T-cell (primary cell): ENCODE measurements around the gene NPIPB6. TPM values are rescaled to one million over a fixed set of nuclear protein-coding genes. Genes with fewer than 3 reads are reported as not detected.

Experiments used
- ATAC-seq, 4 experiments: fragments of 200-7000 bp in 3 of 4; fragments of 150-1000 bp in 1 of 4; cut with Tn5 transposase; replicated peaks in 1 of 4; 1 replicate in 3 of 4; 2 replicates in 1 of 4; pipeline ENCODE4 v1.10.0; 2021; ENCODE audit warnings: moderate library complexity in 3 of 4, mild to moderate bottlenecking in 2 of 4, moderate number of reproducible peaks in 1 of 4
- CTCF ChIA-PET, 2 donors: fragments of 300-600 bp; sonication (Branson Sonifier 250); formaldehyde crosslinking; loops; one replicate each; lab custom pipeline; 2022; ENCODE audit warnings: antibody characterized with exemption in 2 of 2; lab: Charles Lee
- POLR2A ChIA-PET, 2 donors: fragments of 300-600 bp; sonication (Branson Sonifier 250); formaldehyde crosslinking; loops; one replicate each; lab custom pipeline; 2022; ENCODE audit warnings: antibody characterized with exemption in 2 of 2; lab: Charles Lee
- DNase-seq, 35 experiments: peaks; one replicate each; pipeline versions ENCODE4 v3.0.0 to v3.0.0-alpha.2; 2013 to 2023
- H3K27ac ChIP-seq: one replicate; pipeline ENCODE4 v1.5.1; 2013; ENCODE audit warnings: low read length
- H3K27me3 ChIP-seq, 2 experiments: replicated peaks in 1 of 2; 1 replicate in 1 of 2; 2 replicates in 1 of 2; pipeline versions ENCODE4 v1.6.1 to v1.7.0; 2013; ENCODE audit warnings: low read length in 1 of 2, mixed read lengths in 1 of 2; ENCODE audit not compliant: control insufficient read depth in 2 of 2, insufficient read depth in 2 of 2; ENCODE audit errors: extremely low read depth in 1 of 2
- H3K36me3 ChIP-seq, 2 donors: 1 replicate in 1 of 2; 2 replicates in 1 of 2; pipeline versions ENCODE4 v1.6.1 to v1.7.0; 2013; ENCODE audit warnings: low read length in 1 of 2; ENCODE audit not compliant: control insufficient read depth in 2 of 2, insufficient read depth in 1 of 2; ENCODE audit errors: extremely low read depth in 1 of 2
- H3K4me1 ChIP-seq, 2 experiments: 1 replicate in 1 of 2; 2 replicates in 1 of 2; pipeline versions ENCODE4 v1.6.1 to v1.7.0; 2013; ENCODE audit warnings: low read length in 2 of 2, mixed read lengths in 1 of 2; ENCODE audit not compliant: insufficient read depth in 2 of 2, control insufficient read depth in 1 of 2; ENCODE audit errors: extremely low read depth in 1 of 2
- H3K4me3 ChIP-seq, 2 donors: 1 replicate in 1 of 2; 2 replicates in 1 of 2; pipeline versions ENCODE4 v1.5.1 to v1.7.0; 2013; ENCODE audit warnings: mild to moderate bottlenecking in 2 of 2, low read length in 1 of 2, moderate library complexity in 1 of 2; ENCODE audit not compliant: control insufficient read depth in 1 of 2; ENCODE audit errors: extremely low read depth in 1 of 2
- H3K9me3 ChIP-seq: 2 replicates; pipeline ENCODE4 v1.7.0; 2013
- H3K27ac Mint-ChIP-seq, 2 donors: one replicate each; pipeline ENCODE4 v1.8.0; 2020 to 2021; ENCODE audit warnings: mild to moderate bottlenecking in 2 of 2, mixed read lengths in 2 of 2
- H3K27me3 Mint-ChIP-seq, 2 donors: one replicate each; pipeline ENCODE4 v1.8.0; 2021 to 2022; ENCODE audit warnings: mixed read lengths in 2 of 2
- H3K36me3 Mint-ChIP-seq: one replicate; pipeline ENCODE4 v1.8.0; 2021; ENCODE audit warnings: mixed read lengths
- H3K4me1 Mint-ChIP-seq, 3 donors: one replicate each; pipeline ENCODE4 v1.8.0; 2020 to 2022; ENCODE audit warnings: mixed read lengths in 3 of 3, mild to moderate bottlenecking in 1 of 3
- H3K4me3 Mint-ChIP-seq, 3 donors: one replicate each; pipeline ENCODE4 v1.8.0; 2020 to 2022; ENCODE audit warnings: mild to moderate bottlenecking in 3 of 3, mixed read lengths in 3 of 3, moderate library complexity in 3 of 3
- H3K9me3 Mint-ChIP-seq, 3 donors: one replicate each; pipeline ENCODE4 v1.8.0; 2020 to 2022; ENCODE audit warnings: mixed read lengths in 3 of 3
- WGBS: methylation state at CpG from one replicate; pipeline ENCODE4 v1.1.5; 2013; ENCODE audit warnings: missing lambda C conversion rate; ENCODE audit not compliant: insufficient coverage; 5-methylcytosine and 5-hydroxymethylcytosine counted together
- total RNA-seq, 35 experiments: library from RNA in 6 of 35; stranded (reverse) in 6 of 35; fragments of 120-200 nt in 1 of 35; gene quantifications; one replicate each; pipeline versions ENCODE4 v1.2.1 to v1.2.4 and lab custom pipeline; 2013 to 2026

Gene NPIPB6
- total RNA-seq, 5 donors from 2014 or later (not counting 1 experiment from before 2014, with no cell fraction given) = 0.70 to 4.6 (median 3.2) TPM

GRCh38 chr16:28311413-28311812 is 51.9 kb downstream of the NPIPB6 start:
- POLR2A ChIA-PET = no interaction called here
- peaks cover 56 to 77% (median 66%) of the 10 kb centered on the region in 3 donors for H3K4me1 Mint-ChIP-seq
- CTCF ChIA-PET = interaction anchor here in 1 of 2 donors (0.6 kb wide), 1 partner anchor 247 kb away, joined by 3 read pairs; no protein-coding TSS in a partner anchor
- H3K27ac Mint-ChIP-seq = peak overlapping the region; percentile 93 to 99
- no peaks in the 10 kb centered on the region for H3K9me3 Mint-ChIP-seq
- DNase-seq (no peak), ATAC-seq (no peak)
- Histone ChIP-seq H3K4me1 (peaks cover 37 to 84% of the 10 kb centered on the region in 2 experiments), H3K27ac (peak overlapping the region; percentile 74), H3K36me3 (peaks cover 0 to 6% of the 10 kb centered on the region in 2 donors), H3K27me3 (no peaks in the 10 kb centered on the region), H3K4me3 (no peak overlapping the region), H3K9me3 (no peaks in the 10 kb centered on the region)
- 94% methylated on average over 1 of the region's 4 CpGs for WGBS
- peaks cover 9% of the 10 kb centered on the region for H3K36me3 Mint-ChIP-seq
- peak overlapping the region in 2 of 3 donors; percentile 43 to 78 for H3K4me3 Mint-ChIP-seq
- H3K27me3 Mint-ChIP-seq = no peaks in the 10 kb centered on the region

GRCh38 chr16:28310796-28311195 is 52.5 kb downstream of the NPIPB6 start:
- H3K4me1 Mint-ChIP-seq = peaks cover 63 to 77% (median 72%) of the 10 kb centered on the region in 3 donors
- H3K9me3 Mint-ChIP-seq = no peaks in the 10 kb centered on the region
- CTCF ChIA-PET = interaction anchor here in 1 of 2 donors (1.0 kb wide), 2 partner anchors 33 to 246 kb away, joined by 3 read pairs; no protein-coding TSS in a partner anchor
- ATAC-seq (no peak), DNase-seq (no peak)
- H3K27me3 Mint-ChIP-seq = no peaks in the 10 kb centered on the region
- peaks cover 0 to 3% of the 10 kb centered on the region in 2 donors for H3K36me3 ChIP-seq
- peak overlapping the region in 1 of 2 donors; percentile 52 for H3K4me3 ChIP-seq
- no peaks in the 10 kb centered on the region for H3K9me3 ChIP-seq
- peaks cover 36 to 80% of the 10 kb centered on the region in 2 experiments for H3K4me1 ChIP-seq
- peak overlapping the region; percentile 74 for H3K27ac ChIP-seq
- WGBS = 96% methylated on average over 10 of the region's 11 CpGs
- no peaks in the 10 kb centered on the region for H3K27me3 ChIP-seq
- peak overlapping the region; percentile 9 to 78 (median 43) for H3K4me3 Mint-ChIP-seq
- H3K36me3 Mint-ChIP-seq = peaks cover 13% of the 10 kb centered on the region
- H3K27ac Mint-ChIP-seq = peak overlapping the region; percentile 93 to 99
- POLR2A ChIA-PET = no interaction called here

DNA sequence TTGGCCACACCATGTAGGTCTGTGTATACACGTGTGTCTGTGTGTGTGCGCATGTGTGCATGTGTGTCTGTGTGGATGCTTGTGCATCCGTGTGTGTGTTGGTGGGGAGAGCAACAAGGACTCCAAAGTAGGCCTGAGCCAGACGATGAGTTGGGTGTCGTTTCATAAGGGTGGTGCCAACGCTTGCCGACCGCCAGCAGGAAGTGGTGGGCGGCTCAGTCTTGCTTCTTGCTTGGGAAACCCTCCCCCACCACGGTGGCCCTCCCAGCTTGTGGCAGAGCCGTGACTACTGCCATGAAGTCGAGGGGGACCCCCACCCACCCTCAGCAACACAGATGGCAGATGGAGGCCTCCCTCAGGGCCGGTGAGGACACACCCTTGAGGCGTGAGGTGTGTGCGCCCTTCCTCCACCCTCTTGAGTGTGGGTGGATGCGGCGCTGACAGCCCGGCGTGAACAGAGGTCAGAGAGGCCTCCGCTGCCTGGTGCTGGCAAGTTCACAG is 53.4 kb downstream of the NPIPB6 start:
- 4% methylated on average over 9 of the region's 20 CpGs for WGBS
- ChIA-PET CTCF (interaction anchor here in 1 of 2 donors (1.0 to 1.1 kb wide), 3 partner anchors 10 to 247 kb away, joined by 3 read pairs; no protein-coding TSS in a partner anchor), POLR2A (no interaction called here)
- H3K36me3 ChIP-seq = peaks cover 2 to 3% of the 10 kb centered on the region in 2 donors
- DNase-seq (peak; percentile 74 to 95 (median 89)), ATAC-seq (peak; percentile 92 to 95 (median 94))
- H3K27me3 ChIP-seq = no peaks in the 10 kb centered on the region
- Mint-ChIP-seq H3K27ac (peak overlapping the region; percentile 93 to 99), H3K36me3 (peaks cover 19% of the 10 kb centered on the region), H3K27me3 (no peaks in the 10 kb centered on the region), H3K4me3 (peak overlapping the region; percentile 32 to 78 (median 66)), H3K4me1 (peaks cover 62 to 76% (median 75%) of the 10 kb centered on the region in 3 donors), H3K9me3 (no peaks in the 10 kb centered on the region)
- peaks cover 36 to 74% of the 10 kb centered on the region in 2 experiments for H3K4me1 ChIP-seq
- peak overlapping the region; percentile 74 for H3K27ac ChIP-seq
- H3K9me3 ChIP-seq = no peaks in the 10 kb centered on the region
- H3K4me3 ChIP-seq = peak overlapping the region; percentile 30 to 52

- H3K4me1 Mint-ChIP-seq = peaks cover 64 to 74% (median 72%) of the 10 kb centered on the region in 3 donors
- DNase-seq (peak in 1 of 35 experiments; percentile 30), ATAC-seq (peak in 1 of 4 experiments; percentile 8)
- H3K36me3 Mint-ChIP-seq = peaks cover 24% of the 10 kb centered on the region
- POLR2A ChIA-PET = interaction anchor here (0.6 to 0.7 kb wide), 2 partner anchors 9 kb away, joined by 3 to 4 read pairs; no protein-coding TSS in a partner anchor
- CTCF ChIA-PET = interaction anchor here in 1 of 2 donors (1.1 kb wide), 1 partner anchor 9 kb away, joined by 3 read pairs; no protein-coding TSS in a partner anchor
- peak overlapping the region in 2 of 3 donors; percentile 29 to 78 for H3K4me3 Mint-ChIP-seq
- 82% methylated on average over 6 of the region's 14 CpGs for WGBS
- no peaks in the 10 kb centered on the region for H3K9me3 Mint-ChIP-seq
- no peaks in the 10 kb centered on the region for H3K27me3 Mint-ChIP-seq
- H3K27ac Mint-ChIP-seq = peak overlapping the region; percentile 93 to 99
- Histone ChIP-seq H3K27ac (peak overlapping the region; percentile 74), H3K4me3 (no peak overlapping the region), H3K9me3 (no peaks in the 10 kb centered on the region), H3K36me3 (peaks cover 2 to 3% of the 10 kb centered on the region in 2 donors), H3K27me3 (no peaks in the 10 kb centered on the region), H3K4me1 (peaks cover 36 to 68% of the 10 kb centered on the region in 2 experiments)
Measured at GRCh38 chr16:28308794-28309584, 54.3 kb downstream of the NPIPB6 start.

- DNase-seq (no peak), ATAC-seq (no peak)
- Histone ChIP-seq H3K27me3 (no peaks in the 10 kb centered on the region), H3K4me1 (peaks cover 35 to 60% of the 10 kb centered on the region in 2 experiments), H3K27ac (peak overlapping the region; percentile 74), H3K36me3 (peaks cover 3 to 6% of the 10 kb centered on the region in 2 donors), H3K4me3 (no peak overlapping the region), H3K9me3 (no peaks in the 10 kb centered on the region)
- ChIA-PET POLR2A (interaction anchor here in 1 of 2 donors (0.6 kb wide), 1 partner anchor 8 kb away, joined by 3 read pairs; no protein-coding TSS in a partner anchor), CTCF (no interaction called here)
- Mint-ChIP-seq H3K27ac (peak overlapping the region; percentile 60 to 93), H3K4me3 (no peak overlapping the region), H3K9me3 (no peaks in the 10 kb centered on the region), H3K36me3 (peaks cover 26% of the 10 kb centered on the region), H3K4me1 (peaks cover 64 to 70% (median 70%) of the 10 kb centered on the region in 3 donors), H3K27me3 (no peaks in the 10 kb centered on the region)
- WGBS = 97% methylated on average over 3 of the region's 5 CpGs
Measured at GRCh38 chr16:28307936-28308335, 55.4 kb downstream of the NPIPB6 start.

DNA sequence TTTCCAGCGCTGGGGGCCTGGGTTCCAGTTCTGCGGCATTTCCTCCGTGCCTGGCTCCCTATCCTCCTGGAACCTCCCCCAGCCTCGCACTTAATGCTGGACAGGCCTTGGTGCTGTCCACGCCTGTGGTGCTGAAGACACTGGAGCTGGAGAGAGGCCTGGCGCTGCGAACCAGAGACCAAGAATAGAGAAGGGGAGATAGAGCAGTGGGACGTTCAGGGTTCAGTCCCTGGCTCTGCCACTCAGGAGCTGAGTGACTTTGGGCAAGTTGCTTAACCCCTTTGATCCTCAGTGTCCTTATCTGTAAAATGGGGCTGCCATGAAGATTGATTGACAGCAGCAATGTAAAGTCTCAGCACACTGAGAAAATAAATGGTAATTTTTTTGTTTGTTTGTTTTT is 59.1 kb downstream of the NPIPB6 start:
- no peak overlapping the region for H3K27ac ChIP-seq
- peaks cover 13 to 59% of the 10 kb centered on the region in 2 experiments for H3K4me1 ChIP-seq
- H3K9me3 ChIP-seq = no peaks in the 10 kb centered on the region
- Mint-ChIP-seq H3K9me3 (no peaks in the 10 kb centered on the region), H3K36me3 (peaks cover 24% of the 10 kb centered on the region), H3K27ac (peak overlapping the region in 1 of 2 donors; percentile 72), H3K4me1 (peaks cover 58 to 66% (median 60%) of the 10 kb centered on the region in 3 donors), H3K4me3 (no peak overlapping the region), H3K27me3 (no peaks in the 10 kb centered on the region)
- DNase-seq (peak in 4 of 35 experiments; percentile 20 to 33 (median 22)), ATAC-seq (no peak)
- no peak overlapping the region for H3K4me3 ChIP-seq
- ChIA-PET CTCF (no interaction called here), POLR2A (no interaction called here)
- H3K36me3 ChIP-seq = peaks cover 9 to 14% of the 10 kb centered on the region in 2 donors
- WGBS = 87% methylated on average over 3 of the region's 8 CpGs
- no peaks in the 10 kb centered on the region for H3K27me3 ChIP-seq
